Measurements from ENCODE around the gene PARD3. TPM values are rescaled to one million over a fixed set of nuclear protein-coding genes. Genes with fewer than 3 reads are reported as not detected.
"Not testable (repeated sequence)": the region's sequence is repeated elsewhere in the genome, so short reads cannot be mapped to it uniquely, and the experiment has no call there.

PARD3 gene
- total RNA-seq, 3 donors from 2014 or later: 39.5 to 87.9 (median 47.0) TPM

DNA sequence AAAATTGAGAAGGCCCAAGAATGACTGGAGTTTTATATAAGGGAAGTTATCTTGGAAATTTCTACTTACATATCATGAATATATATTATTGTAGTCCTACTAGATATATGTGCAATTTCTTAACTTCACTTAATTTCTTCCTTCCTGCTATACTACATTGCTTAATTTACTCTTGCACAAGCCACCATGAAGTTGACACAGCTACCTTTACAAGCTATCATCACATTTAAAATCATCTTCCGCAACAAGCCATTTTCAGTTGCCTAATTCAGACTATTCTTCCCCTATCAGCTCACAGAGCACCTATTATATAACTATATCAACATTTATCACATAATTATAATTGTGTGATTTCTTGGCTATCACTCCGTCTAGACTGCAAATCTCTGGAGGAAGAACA is 418.4 kb downstream of the PARD3 start:
- no peak overlapping the region for H3K4me3 ChIP-seq
- intact Hi-C loops (cut with DNase I, micrococcal nuclease): no loop called here
- no peak for ATAC-seq
- H3K9me3 ChIP-seq: no peaks in the 10 kb centered on the region
- H3K36me3 ChIP-seq (ENCODE audit: low read depth): no peaks in the 10 kb centered on the region
- no peak for DNase-seq
- H3K4me1 ChIP-seq (ENCODE audit: low read depth): no peaks in the 10 kb centered on the region
- TF ChIP-seq, protein P1, sequence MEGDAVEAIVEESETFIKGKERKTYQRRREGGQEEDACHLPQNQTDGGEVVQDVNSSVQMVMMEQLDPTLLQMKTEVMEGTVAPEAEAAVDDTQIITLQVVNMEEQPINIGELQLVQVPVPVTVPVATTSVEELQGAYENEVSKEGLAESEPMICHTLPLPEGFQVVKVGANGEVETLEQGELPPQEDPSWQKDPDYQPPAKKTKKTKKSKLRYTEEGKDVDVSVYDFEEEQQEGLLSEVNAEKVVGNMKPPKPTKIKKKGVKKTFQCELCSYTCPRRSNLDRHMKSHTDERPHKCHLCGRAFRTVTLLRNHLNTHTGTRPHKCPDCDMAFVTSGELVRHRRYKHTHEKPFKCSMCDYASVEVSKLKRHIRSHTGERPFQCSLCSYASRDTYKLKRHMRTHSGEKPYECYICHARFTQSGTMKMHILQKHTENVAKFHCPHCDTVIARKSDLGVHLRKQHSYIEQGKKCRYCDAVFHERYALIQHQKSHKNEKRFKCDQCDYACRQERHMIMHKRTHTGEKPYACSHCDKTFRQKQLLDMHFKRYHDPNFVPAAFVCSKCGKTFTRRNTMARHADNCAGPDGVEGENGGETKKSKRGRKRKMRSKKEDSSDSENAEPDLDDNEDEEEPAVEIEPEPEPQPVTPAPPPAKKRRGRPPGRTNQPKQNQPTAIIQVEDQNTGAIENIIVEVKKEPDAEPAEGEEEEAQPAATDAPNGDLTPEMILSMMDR (IDR thresholded peaks at IDR 0.05): no peak

DNA sequence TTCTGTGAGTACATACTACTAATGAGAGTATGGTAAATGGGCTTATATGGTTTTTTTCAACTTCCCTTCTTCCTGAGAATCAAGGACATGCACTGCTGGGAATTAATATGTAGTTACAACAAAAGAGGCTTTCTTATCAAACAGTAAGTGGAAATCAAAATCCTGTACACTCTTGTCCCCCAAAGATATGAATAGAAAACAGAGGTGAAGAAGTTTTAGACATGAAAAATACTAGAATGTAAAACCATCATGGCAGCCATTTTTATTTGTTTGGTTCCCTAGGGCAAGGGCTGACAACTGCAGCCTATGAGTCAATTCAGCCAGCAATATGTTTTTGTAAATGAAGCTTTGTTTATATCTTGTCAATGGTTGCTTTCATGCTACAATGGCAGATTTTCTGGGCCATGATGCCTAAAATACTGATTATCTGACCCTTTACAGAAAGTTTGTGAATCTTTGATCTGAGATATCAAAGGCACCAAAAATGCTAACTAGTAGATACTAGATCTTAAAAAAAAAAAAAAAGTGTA is 422.4 kb downstream of the PARD3 start:
- no peak for ATAC-seq
- no peaks in the 10 kb centered on the region for H3K4me1 ChIP-seq (ENCODE audit: low read depth)
- TF ChIP-seq, protein P1 (IDR thresholded peaks at IDR 0.05): no peak

DNA sequence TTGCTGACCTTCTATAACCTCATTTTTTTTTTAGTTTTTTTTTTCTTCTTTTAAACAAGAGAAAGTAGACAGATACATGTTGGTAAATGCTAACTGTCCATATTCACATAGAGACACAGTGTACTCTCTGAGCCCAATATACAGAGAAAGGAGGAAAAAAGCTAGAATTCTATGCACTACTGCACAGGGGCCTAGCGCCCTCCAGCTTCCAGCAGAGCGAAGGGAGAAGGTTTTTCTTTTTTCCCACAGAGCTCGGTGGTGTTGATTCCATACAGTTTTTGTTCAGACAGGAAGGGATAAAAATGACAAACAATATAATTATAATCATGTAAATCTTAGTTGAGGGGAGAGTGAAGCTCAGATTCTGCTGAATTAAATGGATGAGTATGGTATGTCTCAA is 423.9 kb downstream of the PARD3 start:
- H3K4me3 ChIP-seq; H3K4me1 ChIP-seq (ENCODE audit: low read depth); intact Hi-C loops (cut with DNase I, micrococcal nuclease); H3K9me3 ChIP-seq; ATAC-seq; DNase-seq; H3K36me3 ChIP-seq (ENCODE audit: low read depth): not testable (repeated sequence)

More for the DNA sequence above, 422.4 kb downstream of the PARD3 start:
- intact Hi-C loops (cut with DNase I, micrococcal nuclease): no loop called here
- Histone ChIP-seq H3K9me3 (no peaks in the 10 kb centered on the region), H3K36me3 (ENCODE audit: low read depth) (no peaks in the 10 kb centered on the region), H3K4me3 (no peak overlapping the region)
- no peak for DNase-seq

DNA sequence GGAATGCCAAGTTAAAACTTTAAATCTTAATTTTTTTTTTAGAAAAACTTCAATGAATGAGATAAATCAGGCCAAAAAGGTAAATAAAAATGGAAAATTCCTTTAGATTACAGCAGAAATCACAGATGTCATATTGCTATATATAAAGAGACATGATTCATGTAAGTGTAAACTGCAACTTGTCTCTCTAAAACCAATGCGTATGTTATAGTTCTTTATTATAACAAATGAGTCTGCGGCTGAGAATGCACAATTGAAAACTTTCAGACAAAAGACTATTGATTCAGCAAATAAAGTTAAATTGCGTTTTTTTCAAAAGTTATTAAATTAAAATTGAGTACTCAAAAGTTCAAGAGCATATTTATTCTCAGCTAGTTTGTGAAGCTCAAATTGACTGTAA is 425.3 kb downstream of the PARD3 start:
- TF ChIP-seq, protein P1 (IDR thresholded peaks at IDR 0.05): no peak
- H3K4me1 ChIP-seq (ENCODE audit: low read depth): no peaks in the 10 kb centered on the region
- H3K36me3 ChIP-seq (ENCODE audit: low read depth): no peaks in the 10 kb centered on the region
- H3K9me3 ChIP-seq: no peaks in the 10 kb centered on the region
- intact Hi-C loops (cut with DNase I, micrococcal nuclease): no loop called here
- no peak for DNase-seq
- no peak for ATAC-seq
- no peak overlapping the region for H3K4me3 ChIP-seq

DNA sequence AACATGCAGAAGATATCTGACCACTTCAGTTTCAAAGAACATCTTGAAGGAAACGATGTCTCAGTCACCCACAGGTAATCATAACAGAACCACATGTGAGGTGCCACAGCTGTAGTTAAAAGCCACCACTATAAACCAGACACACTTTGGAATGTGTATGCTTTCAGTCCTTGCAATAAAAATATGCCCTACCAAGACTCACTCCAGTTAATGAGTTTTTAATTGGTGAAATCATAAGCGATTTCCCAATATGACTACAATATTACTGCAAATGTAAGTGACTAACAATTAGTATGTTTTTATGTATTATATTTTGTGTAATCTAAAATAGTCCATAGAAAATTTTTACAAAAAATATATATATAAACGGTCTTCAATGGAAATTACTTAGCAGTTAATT is 428.2 kb downstream of the PARD3 start:
- intact Hi-C loops (cut with DNase I, micrococcal nuclease): no loop called here
- Histone ChIP-seq H3K4me3 (no peak overlapping the region), H3K36me3 (ENCODE audit: low read depth) (no peaks in the 10 kb centered on the region), H3K9me3 (no peaks in the 10 kb centered on the region), H3K4me1 (ENCODE audit: low read depth) (no peaks in the 10 kb centered on the region)
- DNase-seq (no peak), ATAC-seq (no peak)
- TF ChIP-seq, protein P1 (IDR thresholded peaks at IDR 0.05): no peak

DNA sequence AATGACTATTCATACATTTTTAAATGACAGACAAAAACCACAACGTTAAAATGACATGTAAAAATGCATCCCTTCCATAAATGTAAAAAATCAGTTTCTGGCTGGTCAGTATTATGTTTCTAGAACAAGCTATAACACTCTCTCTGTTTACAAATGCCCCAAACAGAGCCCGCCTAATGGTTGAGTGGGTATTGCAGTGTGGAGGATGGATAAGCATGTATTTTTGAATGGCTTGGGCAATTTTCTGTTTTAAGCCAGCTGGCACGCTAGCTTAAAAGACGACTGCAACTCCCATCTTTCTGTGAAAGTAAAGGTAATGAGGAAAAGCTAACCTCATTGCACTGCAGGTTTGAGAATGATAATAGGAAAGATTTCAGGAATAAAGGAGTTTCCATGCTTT is 430.7 kb downstream of the PARD3 start:
- ATAC-seq: no peak
- Histone ChIP-seq H3K36me3 (ENCODE audit: low read depth) (no peaks in the 10 kb centered on the region), H3K4me1 (ENCODE audit: low read depth) (no peaks in the 10 kb centered on the region), H3K9me3 (no peaks in the 10 kb centered on the region), H3K4me3 (no peak overlapping the region)
- TF ChIP-seq, protein P1 (IDR thresholded peaks at IDR 0.05): no peak
- intact Hi-C loops (cut with DNase I, micrococcal nuclease): no loop called here
- DNase-seq: no peak
